ENCODE results near the gene YIPF2. TPM values are rescaled to one million over a fixed set of nuclear protein-coding genes. Genes with fewer than 3 reads are reported as not detected.

Gene YIPF2
- total and polyA plus RNA-seq, 5 experiments from 2014 or later: 12.0 to 32.0 (median 18.2) TPM

DNA sequence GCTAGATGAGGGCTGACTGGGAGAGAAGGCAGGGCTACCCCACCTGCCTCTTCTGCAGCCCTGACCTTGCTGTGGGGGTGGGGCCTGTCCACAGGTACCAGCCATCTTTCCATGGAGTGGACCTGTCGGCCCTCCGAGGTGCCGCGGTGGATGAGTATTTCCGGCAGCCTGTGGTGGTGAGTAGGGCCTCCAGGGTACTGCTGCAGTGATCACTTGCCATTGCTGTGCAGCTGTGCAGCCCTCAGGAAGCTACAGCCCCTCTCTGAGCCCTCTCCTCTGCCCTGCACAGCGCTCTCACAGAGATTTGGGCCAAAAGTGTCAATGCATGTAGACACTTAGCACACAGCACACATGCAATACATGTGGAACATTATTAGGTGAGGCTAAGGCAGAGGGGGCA lies 11.8 kb downstream of the YIPF2 start:
- Mint-ChIP-seq H3K27ac (no peak overlapping the region), H3K9me3 (no peaks in the 10 kb centered on the region), H3K4me1 (no peaks in the 10 kb centered on the region), H3K27me3 (no peaks in the 10 kb centered on the region), H3K36me3 (peaks cover 0 to 39% (median 6%) of the 10 kb centered on the region in 3 donors), H3K4me3 (no peak overlapping the region)
- DNase-seq (no peak), ATAC-seq (no peak)
- POLR2A ChIA-PET: no interaction called here

DNA sequence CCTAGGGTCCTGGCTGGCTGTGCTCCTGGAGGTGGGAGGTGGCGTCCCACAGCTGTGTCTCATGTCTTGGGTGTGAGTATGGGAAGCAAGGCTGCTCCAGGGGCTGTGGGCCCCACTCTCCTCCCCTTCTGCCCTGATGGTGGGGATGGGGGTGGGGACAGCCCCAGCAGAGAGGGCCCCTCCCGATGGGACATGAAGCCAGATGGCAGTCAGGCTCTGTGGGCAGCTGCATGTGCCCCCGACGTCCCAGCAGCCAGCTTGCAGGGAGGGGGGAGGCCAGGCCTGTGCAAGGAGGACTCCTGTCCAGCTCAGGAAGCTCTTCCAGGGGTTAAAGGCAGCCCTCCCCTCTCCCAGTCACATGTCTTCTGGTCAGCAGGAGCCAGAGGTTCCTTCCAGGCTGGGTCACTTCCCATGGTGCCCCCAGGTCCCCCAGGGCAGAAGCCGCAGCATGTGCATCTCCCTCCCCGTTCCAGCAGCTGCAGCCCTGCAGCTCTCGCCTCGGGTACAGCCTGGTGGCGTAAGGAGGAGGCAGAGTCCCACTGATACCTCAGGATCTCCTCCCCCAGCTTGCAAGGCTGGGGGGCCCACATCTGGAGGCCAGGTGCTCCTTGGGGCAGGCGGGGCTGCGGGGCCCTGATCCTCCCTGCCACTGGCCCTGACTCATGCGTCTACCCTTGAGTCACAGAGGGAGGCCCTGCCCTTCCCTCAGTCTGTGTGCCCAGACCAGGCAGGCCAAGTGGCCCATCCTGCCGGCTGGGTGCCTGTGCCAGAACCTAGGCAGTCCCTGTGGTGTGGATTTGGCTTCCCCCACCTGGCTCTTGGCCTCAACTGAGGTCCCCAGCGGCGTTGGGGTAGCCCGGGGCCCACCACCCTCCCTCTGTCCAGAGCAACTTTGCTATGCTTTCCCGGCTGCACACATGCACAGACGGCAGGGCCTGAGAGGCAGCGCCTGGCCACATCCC lies 13.0 kb downstream of the YIPF2 start:
- Mint-ChIP-seq H3K9me3 (no peaks in the 10 kb centered on the region), H3K36me3 (peaks cover 0 to 35% (median 6%) of the 10 kb centered on the region in 3 donors), H3K27ac (no peak overlapping the region), H3K4me3 (no peak overlapping the region), H3K4me1 (no peaks in the 10 kb centered on the region), H3K27me3 (no peaks in the 10 kb centered on the region)
- ATAC-seq: no peak
- POLR2A ChIA-PET: interaction anchor here (0.6 kb wide), 1 partner anchor 428 kb away, joined by 3 read pairs; no protein-coding TSS in a partner anchor
- no peak for DNase-seq

DNA sequence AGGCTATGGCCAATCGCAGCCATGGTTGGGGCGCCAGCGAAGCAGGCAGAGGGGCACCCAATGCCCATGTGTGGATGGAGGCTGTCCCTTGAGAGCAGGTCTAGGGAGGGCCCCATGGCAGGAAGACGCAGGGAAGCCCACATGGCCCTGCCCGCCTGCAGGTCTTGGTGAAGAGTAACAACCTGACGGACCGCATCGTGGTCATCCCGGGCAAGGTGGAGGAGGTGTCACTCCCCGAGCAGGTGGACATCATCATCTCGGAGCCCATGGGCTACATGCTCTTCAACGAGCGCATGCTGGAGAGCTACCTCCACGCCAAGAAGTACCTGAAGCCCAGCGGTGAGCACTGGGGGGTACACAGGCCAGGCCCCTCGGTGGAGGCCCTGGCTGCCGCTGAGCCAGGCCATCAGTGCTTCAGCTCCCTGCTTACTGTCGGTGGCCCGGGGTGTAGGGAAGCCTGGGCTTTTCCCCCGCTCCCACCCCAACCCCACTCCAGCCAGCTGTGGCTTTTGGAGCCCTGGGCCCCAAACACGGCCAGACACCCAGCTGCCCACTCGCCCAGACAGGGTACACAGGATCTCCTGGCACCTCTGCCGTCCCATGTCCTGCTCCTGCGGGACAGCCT lies 14.6 kb downstream of the YIPF2 start:
- no peak overlapping the region for H3K27ac Mint-ChIP-seq
- peaks cover 0 to 42% (median 9%) of the 10 kb centered on the region in 3 donors for H3K36me3 Mint-ChIP-seq
- H3K9me3 Mint-ChIP-seq: no peaks in the 10 kb centered on the region
- POLR2A ChIA-PET: no interaction called here
- DNase-seq: no peak
- no peak overlapping the region for H3K4me3 Mint-ChIP-seq
- H3K27me3 Mint-ChIP-seq: no peaks in the 10 kb centered on the region
- no peak for ATAC-seq
- H3K4me1 Mint-ChIP-seq: no peaks in the 10 kb centered on the region

DNA sequence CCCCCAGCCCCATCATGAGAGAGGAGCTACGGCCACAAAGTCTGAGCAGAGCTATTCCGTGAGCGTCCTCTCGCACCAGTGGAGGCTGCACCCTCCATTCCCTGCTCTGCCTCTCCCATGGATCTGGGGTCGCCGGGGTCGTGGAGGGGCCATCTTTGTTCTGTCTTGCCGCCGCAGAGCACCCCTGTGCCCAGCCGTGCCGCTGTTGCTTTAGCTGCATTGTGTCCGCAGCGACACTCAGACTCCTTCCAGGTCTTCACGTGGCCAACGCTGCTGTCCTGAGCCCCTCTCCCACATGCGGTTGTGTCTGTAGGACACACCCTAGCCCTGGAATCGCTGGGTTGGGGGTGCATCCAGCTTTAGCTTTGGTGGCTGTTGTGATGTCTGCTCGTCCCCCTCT lies 15.8 kb downstream of the YIPF2 start:
- no peaks in the 10 kb centered on the region for H3K27me3 Mint-ChIP-seq
- H3K36me3 Mint-ChIP-seq: peaks cover 0 to 48% (median 7%) of the 10 kb centered on the region in 3 donors
- H3K9me3 Mint-ChIP-seq: no peaks in the 10 kb centered on the region
- ATAC-seq (no peak), DNase-seq (no peak)
- H3K4me1 Mint-ChIP-seq: no peaks in the 10 kb centered on the region
- H3K4me3 Mint-ChIP-seq: no peak overlapping the region
- H3K27ac Mint-ChIP-seq: no peak overlapping the region
- POLR2A ChIA-PET: no interaction called here

DNA sequence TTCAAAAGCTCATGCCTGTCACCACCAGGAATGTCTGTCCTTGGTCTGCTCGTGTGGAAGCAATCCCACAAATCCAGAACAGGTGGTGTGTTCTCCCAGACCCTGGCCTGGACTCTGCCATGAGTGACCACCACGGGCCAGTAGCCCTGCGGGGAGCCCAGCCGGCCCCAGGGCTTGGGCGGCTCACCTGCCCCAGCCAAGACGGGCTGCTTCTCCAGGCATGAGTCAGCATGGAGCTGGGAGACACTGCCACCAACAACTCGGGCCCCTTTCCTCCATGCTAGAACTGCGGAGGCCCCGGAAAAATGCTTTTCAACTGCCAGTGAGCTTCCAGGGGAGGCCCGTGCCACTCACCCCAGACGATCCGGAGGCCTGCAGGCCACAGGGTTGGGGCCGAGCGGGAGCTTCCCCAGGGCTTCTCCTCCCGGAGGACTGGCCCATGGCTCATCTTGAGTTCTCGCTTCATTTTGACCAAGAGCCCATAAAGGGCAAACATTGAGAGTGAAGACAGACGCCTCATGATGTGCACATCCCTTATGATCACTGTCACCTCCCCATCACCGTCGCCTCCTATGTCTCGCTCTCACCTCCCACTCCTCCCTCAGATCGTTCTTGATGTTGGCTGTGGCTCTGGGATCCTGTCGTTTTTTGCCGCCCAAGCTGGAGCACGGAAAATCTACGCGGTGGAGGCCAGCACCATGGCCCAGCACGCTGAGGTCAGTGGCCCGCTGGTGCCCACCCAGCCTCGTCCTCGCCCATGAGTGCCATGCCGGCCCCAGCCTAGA lies 16.7 kb downstream of the YIPF2 start:
- H3K36me3 Mint-ChIP-seq: peaks cover 0 to 50% (median 7%) of the 10 kb centered on the region in 3 donors
- H3K4me1 Mint-ChIP-seq: no peaks in the 10 kb centered on the region
- H3K4me3 Mint-ChIP-seq: no peak overlapping the region
- no peaks in the 10 kb centered on the region for H3K9me3 Mint-ChIP-seq
- ATAC-seq (no peak), DNase-seq (no peak)
- H3K27ac Mint-ChIP-seq: peak overlapping the region in 1 of 10 donors; percentile 51
- POLR2A ChIA-PET: interaction anchor here (0.7 kb wide), 1 partner anchor 19 kb away, joined by 3 read pairs; no protein-coding TSS in a partner anchor
- H3K27me3 Mint-ChIP-seq: no peaks in the 10 kb centered on the region

DNA sequence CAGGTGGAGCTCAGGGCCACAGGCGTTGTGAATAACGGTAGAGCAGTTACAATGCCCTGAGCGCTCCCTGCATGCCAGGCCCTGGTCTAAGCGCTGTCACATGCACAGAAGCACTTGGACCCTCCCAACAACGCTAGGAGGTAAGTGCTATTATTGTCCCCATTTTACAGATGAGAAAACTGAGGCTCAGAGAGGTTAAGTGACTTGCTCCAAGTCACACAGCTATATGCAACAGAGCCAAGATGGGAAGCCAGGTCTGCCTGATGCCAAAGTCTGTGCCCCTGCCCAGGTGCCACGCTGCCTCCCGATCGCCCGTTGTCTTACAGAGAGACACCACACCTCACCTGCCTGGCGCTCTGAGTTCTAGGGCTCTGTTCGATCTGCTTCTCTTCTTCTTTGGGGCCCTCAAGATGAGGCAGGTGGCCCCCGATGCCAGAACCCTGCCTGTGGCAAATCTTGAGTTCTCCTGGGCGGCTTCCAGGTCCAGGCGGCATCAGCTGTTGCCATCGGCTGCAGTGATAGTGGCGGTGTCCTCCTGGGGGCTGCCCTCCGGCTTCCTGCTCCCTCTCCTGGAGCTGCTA lies 20.0 kb downstream of the YIPF2 start:
- H3K27ac Mint-ChIP-seq: no peak overlapping the region
- peaks cover 0 to 1% (median 0%) of the 10 kb centered on the region in 4 donors for H3K4me1 Mint-ChIP-seq
- ATAC-seq (no peak), DNase-seq (no peak)
- peaks cover 0 to 46% (median 8%) of the 10 kb centered on the region in 3 donors for H3K36me3 Mint-ChIP-seq
- no peak overlapping the region for H3K4me3 Mint-ChIP-seq
- H3K27me3 Mint-ChIP-seq: no peaks in the 10 kb centered on the region
- peaks cover 0 to 3% (median 0%) of the 10 kb centered on the region in 9 donors for H3K9me3 Mint-ChIP-seq
- POLR2A ChIA-PET: no interaction called here

DNA sequence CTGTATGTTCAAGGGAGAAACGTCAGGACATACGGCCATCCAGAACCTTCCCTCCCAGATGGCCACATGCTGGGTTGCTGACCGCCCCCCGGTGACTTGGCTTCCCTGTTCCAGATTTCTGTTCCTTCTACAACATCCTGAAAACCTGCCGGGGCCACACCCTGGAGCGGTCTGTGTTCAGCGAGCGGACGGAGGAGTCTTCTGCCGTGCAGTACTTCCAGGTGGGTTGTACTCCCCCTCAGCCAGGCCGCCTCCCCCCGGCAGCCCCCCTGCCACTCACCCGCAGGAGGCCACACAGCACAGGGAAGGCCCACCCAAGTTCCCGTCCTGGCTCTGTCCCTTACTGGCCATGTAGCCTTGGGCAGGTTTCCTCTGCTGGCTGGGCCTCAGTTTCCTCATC lies 20.5 kb downstream of the YIPF2 start:
- Mint-ChIP-seq H3K27me3 (no peaks in the 10 kb centered on the region), H3K36me3 (peaks cover 4 to 43% (median 13%) of the 10 kb centered on the region in 3 donors), H3K4me3 (no peak overlapping the region), H3K4me1 (peaks cover 0 to 1% (median 0%) of the 10 kb centered on the region in 4 donors), H3K9me3 (peaks cover 0 to 7% (median under 1%) of the 10 kb centered on the region in 9 donors), H3K27ac (no peak overlapping the region)
- DNase-seq: no peak
- no peak for ATAC-seq
- POLR2A ChIA-PET: no interaction called here

DNA sequence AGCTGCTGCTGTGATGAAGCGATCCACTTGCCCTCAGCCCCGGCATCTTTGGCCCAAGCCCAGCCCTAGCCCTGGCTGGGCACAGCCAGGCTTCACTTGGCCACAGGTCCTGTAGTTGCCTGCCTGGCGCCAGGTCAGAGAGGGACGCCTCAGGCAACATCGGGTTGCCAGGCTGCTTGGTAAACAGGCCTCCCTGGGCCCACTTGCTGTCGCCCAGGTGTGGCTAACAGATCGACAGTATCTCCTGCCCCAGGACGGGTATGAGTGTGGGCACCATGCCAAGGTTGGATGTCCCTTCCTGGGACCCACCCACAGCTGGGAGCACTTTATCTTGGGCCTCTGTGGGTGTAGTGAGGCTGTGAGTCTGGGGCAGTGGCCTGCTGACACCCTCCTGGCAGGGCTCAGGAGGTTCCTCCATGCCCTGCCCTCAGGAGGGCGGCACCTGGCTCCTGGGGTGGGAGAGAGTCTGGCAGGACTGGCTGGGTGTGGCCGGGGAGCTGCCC lies 29.2 kb downstream of the YIPF2 start:
- ATAC-seq: no peak
- Mint-ChIP-seq H3K27me3 (no peaks in the 10 kb centered on the region), H3K9me3 (peaks cover 0 to 12% (median 3%) of the 10 kb centered on the region in 9 donors), H3K27ac (no peak overlapping the region), H3K4me3 (no peak overlapping the region), H3K4me1 (peaks cover 7 to 17% (median 9%) of the 10 kb centered on the region in 4 donors), H3K36me3 (peaks cover 3 to 11% (median 6%) of the 10 kb centered on the region in 3 donors)
- DNase-seq: no peak
- POLR2A ChIA-PET: interaction anchor here (0.6 to 1.0 kb wide), 3 partner anchors 16 to 373 kb away, joined by 3 to 7 read pairs (median 4); no protein-coding TSS in a partner anchor

DNA sequence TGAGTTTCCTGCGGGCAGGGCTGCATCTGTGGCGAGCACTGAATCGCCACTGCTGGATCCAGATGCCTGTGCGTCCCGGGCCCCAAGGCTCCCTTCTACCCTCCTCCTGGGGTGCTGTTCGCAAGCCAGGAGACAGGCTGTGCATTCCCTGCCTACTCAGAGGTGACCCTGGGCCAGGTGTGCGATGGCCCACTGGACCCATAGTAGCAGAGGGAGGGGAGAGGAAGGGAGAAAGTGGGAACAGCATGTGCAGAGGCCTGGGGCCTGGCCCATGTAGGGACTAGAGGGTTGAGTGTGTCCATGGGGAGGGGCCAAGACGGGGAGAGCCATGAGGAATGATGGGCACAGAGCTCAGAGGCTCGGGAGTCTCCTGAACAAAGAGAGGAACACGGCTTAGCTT lies 29.8 kb downstream of the YIPF2 start:
- POLR2A ChIA-PET: interaction anchor here (0.6 to 1.0 kb wide), 2 partner anchors 16 to 31 kb away, joined by 4 to 7 read pairs; no protein-coding TSS in a partner anchor
- no peak overlapping the region for H3K27ac Mint-ChIP-seq

DNA sequence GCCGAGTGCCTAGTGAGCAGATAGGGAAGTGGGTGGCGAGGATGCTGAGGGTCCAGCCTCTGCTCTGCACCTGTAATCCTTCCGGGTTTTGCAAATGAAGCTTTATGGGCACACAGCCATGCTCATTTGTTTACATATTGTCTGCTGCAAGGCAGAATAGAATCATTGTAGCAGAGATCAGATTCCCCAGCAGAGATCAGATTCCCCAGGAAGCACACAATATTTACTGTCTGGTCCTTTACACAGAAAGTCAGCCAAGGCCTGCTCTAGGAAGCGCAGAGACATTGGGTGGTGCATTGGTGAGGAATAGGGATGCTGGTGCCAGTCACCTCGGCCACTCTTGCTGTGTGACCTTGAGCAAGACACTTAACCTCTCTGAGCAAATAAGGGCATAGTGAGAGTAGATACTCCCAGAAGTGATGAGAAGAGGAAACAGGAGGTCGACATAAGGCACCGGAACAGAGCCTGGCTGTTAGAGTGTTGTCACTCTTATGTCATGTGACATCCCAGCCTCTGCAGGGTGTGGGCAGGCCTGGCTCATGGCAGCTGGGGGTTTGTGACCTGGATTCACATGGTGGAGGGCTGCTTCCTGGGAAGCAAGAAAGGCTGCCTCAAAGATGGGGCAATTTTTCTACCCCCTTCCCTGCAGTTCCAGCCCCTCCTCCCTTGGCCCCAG lies 31.4 kb downstream of the YIPF2 start:
- ATAC-seq (peak in 1 of 2 donors; percentile 39), DNase-seq (no peak)
- no peaks in the 10 kb centered on the region for H3K27me3 Mint-ChIP-seq
- H3K4me3 Mint-ChIP-seq: no peak overlapping the region
- H3K27ac Mint-ChIP-seq: peak overlapping the region in 3 of 10 donors; percentile 1 to 59 (median 53)
- H3K9me3 Mint-ChIP-seq: no peaks in the 10 kb centered on the region
- POLR2A ChIA-PET: no interaction called here
- H3K4me1 Mint-ChIP-seq: peaks cover 8 to 19% (median 9%) of the 10 kb centered on the region in 4 donors
- H3K36me3 Mint-ChIP-seq: peaks cover 0 to 3% (median 0%) of the 10 kb centered on the region in 3 donors

More for the DNA sequence above, 29.8 kb downstream of the YIPF2 start:
- Mint-ChIP-seq H3K4me3 (no peak overlapping the region), H3K9me3 (peaks cover 0 to 12% (median 3%) of the 10 kb centered on the region in 9 donors), H3K36me3 (peaks cover 3 to 11% (median 6%) of the 10 kb centered on the region in 3 donors), H3K27me3 (no peaks in the 10 kb centered on the region), H3K4me1 (peaks cover 8 to 17% (median 9%) of the 10 kb centered on the region in 4 donors)
- DNase-seq: no peak
- no peak for ATAC-seq

DNA sequence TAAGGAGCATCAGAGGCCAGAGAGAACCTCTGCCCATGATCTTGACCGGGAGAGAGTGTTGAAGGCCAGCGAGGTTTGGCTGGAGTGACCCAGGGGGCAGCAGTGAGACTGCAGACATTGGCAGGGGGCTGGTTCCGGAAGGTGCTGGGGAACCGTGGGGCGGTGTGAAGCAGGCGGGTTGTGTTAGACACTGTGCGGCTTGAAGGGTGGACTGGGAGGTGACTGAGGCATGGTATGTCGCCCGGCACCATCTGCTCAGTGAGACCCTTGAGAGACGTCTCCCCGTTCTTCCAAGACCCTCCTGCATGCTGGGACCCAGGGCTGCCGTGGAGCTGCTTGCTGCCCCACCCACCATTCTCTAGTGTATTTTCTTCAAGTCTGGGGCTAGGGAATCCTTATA lies 32.5 kb downstream of the YIPF2 start:
- Mint-ChIP-seq H3K4me1 (peaks cover 8 to 20% (median 10%) of the 10 kb centered on the region in 4 donors), H3K4me3 (no peak overlapping the region), H3K27ac (peak overlapping the region in 2 of 10 donors; percentile 52 to 53), H3K36me3 (peaks cover 0 to 3% (median 0%) of the 10 kb centered on the region in 3 donors), H3K9me3 (no peaks in the 10 kb centered on the region), H3K27me3 (no peaks in the 10 kb centered on the region)
- DNase-seq (no peak), ATAC-seq (no peak)
- POLR2A ChIA-PET: no interaction called here

Measured in naive thymus-derived CD8-positive, alpha-beta T cell (primary cell).